IPS-18c (cell line): ENCODE measurements around the gene HNRNPH1.
"Not testable (repeated sequence)": the region's sequence is repeated elsewhere in the genome, so short reads cannot be mapped to it uniquely, and the experiment has no call there.

Source experiments
- H3K4me3 ChIP-seq: 2 replicates; pipeline ENCODE4 v1.7.0; 2013; ENCODE audit warnings: low read depth, mild to moderate bottlenecking, low read length, moderate library complexity; ENCODE audit not compliant: insufficient read depth
- H3K9me3 ChIP-seq: one replicate; pipeline ENCODE4 v1.6.1; 2013; ENCODE audit warnings: mild to moderate bottlenecking, low read length, moderate library complexity; ENCODE audit not compliant: control insufficient read depth, insufficient read depth

Gene HNRNPH1

GRCh38 chr5:179623003-179623905 is at the start of gene HNRNPH1:
HNRNPH1 (minus strand) TSS chr5:179623671; CDS start chr5:179623133, 538 bp downstream.
- Histone ChIP-seq H3K4me3 (peak within 1 kb of the TSS; percentile 98), H3K9me3 (peaks cover 2% of the 10 kb centered on the region)

GRCh38 chr5:179668391-179668790 is 44.9 kb upstream of the HNRNPH1 start:
- no peaks in the 10 kb centered on the region for H3K9me3 ChIP-seq
- H3K4me3 ChIP-seq: no peak overlapping the region

GRCh38 chr5:179661647-179662046 is 38.2 kb upstream of the HNRNPH1 start:
- H3K4me3 ChIP-seq, H3K9me3 ChIP-seq: not testable (repeated sequence)

GRCh38 chr5:179658179-179658856 is 34.8 kb upstream of the HNRNPH1 start:
- peak overlapping the region; percentile 60 for H3K4me3 ChIP-seq
- not testable (repeated sequence) for H3K9me3 ChIP-seq

- not testable (repeated sequence) for H3K4me3 ChIP-seq, H3K9me3 ChIP-seq
These were observed 34.1 kb upstream of the HNRNPH1 start for GRCh38 chr5:179657302-179658178.

GRCh38 chr5:179653135-179653534 is 29.7 kb upstream of the HNRNPH1 start:
- H3K4me3 ChIP-seq, H3K9me3 ChIP-seq: not testable (repeated sequence)

- not testable (repeated sequence) for H3K4me3 ChIP-seq, H3K9me3 ChIP-seq
These were observed 26.8 kb upstream of the HNRNPH1 start for GRCh38 chr5:179650245-179650644.

- not testable (repeated sequence) for H3K9me3 ChIP-seq
These were observed 25.8 kb upstream of the HNRNPH1 start for GRCh38 chr5:179649166-179649703.

GRCh38 chr5:179648410-179648809 is 24.9 kb upstream of the HNRNPH1 start:
- Histone ChIP-seq H3K9me3 (peaks cover 4% of the 10 kb centered on the region), H3K4me3 (no peak overlapping the region)

More at GRCh38 chr5:179649166-179649703, 25.8 kb upstream of the HNRNPH1 start:
- not testable (repeated sequence) for H3K4me3 ChIP-seq

GRCh38 chr5:179644766-179645165 is 21.3 kb upstream of the HNRNPH1 start:
- not testable (repeated sequence) for H3K4me3 ChIP-seq, H3K9me3 ChIP-seq

GRCh38 chr5:179643141-179643920 is 19.9 kb upstream of the HNRNPH1 start:
- not testable (repeated sequence) for H3K9me3 ChIP-seq, H3K4me3 ChIP-seq

GRCh38 chr5:179642626-179643025 is 19.2 kb upstream of the HNRNPH1 start:
- not testable (repeated sequence) for H3K9me3 ChIP-seq, H3K4me3 ChIP-seq

GRCh38 chr5:179641745-179642144 is 18.3 kb upstream of the HNRNPH1 start:
- H3K4me3 ChIP-seq, H3K9me3 ChIP-seq: not testable (repeated sequence)

- not testable (repeated sequence) for H3K4me3 ChIP-seq
These were observed 15.8 kb upstream of the HNRNPH1 start for GRCh38 chr5:179639296-179639695.

GRCh38 chr5:179634370-179635172 is 11.1 kb upstream of the HNRNPH1 start:
- not testable (repeated sequence) for H3K4me3 ChIP-seq, H3K9me3 ChIP-seq

More at GRCh38 chr5:179639296-179639695, 15.8 kb upstream of the HNRNPH1 start:
- not testable (repeated sequence) for H3K9me3 ChIP-seq
